ENCODE measurements around the gene CD82.

CD82 gene

DNA sequence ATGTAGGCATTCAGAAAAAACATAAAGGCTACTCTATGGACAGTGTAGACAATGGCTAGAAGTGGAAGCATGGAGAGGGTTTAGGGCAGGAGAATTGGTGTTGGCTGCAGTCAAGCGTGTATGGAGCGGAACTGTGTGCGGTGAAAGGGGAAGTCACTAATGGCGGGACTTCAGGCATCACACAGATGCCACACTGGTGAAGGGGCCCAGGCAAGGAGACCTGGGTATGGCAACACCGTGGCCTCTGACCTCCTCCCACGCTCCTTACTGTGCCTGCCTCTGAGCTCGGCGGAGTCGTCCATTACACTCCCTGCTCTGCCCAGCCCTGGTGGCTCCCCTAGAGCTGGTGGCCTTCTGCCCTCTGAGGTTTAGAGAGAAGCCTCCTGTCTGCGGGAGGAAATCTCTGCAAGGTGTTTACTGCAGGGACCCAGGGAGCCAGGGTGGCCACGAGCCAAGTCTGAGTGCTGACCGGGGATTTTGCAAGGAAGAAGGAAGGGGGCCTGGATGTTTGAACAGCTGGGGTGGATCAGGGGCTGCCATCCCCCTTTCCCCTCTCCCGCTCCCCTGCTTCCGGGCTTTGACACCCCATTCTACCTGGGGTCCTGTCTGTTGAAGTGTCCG, 86.2 kb downstream of the CD82 start:
- Histone ChIP-seq H3K79me2 (ENCODE audit: low read length) (no peaks in the 10 kb centered on the region), H3K27me3 (ENCODE audit: low read depth, low read length) (0 out of 2 replicates have a peak, but pooled peaks cover 12% of the 10 kb centered on the region), H3K36me3 (replicated peaks; ENCODE audit: low read depth, low read length) (no peaks in the 10 kb centered on the region), H2AFZ (ENCODE audit: low read depth, low read length) (peak overlapping the region; percentile 84; the same call in 1 of the 2 replicates), H3K9me3 (ENCODE audit: insufficient read depth, low read length) (0 out of 2 replicates have a peak, but pooled peaks cover 3% of the 10 kb centered on the region), H3K4me1 (ENCODE audit: low read length) (peaks cover 13% of the 10 kb centered on the region), H4K20me1 (ENCODE audit: insufficient read depth, low read length) (no peaks in the 10 kb centered on the region), H3K27ac (ENCODE audit: low read length) (no peak overlapping the region), H3K9ac (ENCODE audit: low read length) (no peak overlapping the region; the same call in 1 of the 2 replicates), H3K4me2 (ENCODE audit: low read length) (peak overlapping the region; percentile 65), H3K4me3 (ENCODE audit: low read length) (peak overlapping the region; percentile 35; the same call in 1 of the 2 replicates)
- no peak for TF ChIP-seq EZH2phosphoT487 (IDR thresholded peaks at IDR 0.05; ENCODE audit: low read depth)
- TF ChIP-seq, protein P1, sequence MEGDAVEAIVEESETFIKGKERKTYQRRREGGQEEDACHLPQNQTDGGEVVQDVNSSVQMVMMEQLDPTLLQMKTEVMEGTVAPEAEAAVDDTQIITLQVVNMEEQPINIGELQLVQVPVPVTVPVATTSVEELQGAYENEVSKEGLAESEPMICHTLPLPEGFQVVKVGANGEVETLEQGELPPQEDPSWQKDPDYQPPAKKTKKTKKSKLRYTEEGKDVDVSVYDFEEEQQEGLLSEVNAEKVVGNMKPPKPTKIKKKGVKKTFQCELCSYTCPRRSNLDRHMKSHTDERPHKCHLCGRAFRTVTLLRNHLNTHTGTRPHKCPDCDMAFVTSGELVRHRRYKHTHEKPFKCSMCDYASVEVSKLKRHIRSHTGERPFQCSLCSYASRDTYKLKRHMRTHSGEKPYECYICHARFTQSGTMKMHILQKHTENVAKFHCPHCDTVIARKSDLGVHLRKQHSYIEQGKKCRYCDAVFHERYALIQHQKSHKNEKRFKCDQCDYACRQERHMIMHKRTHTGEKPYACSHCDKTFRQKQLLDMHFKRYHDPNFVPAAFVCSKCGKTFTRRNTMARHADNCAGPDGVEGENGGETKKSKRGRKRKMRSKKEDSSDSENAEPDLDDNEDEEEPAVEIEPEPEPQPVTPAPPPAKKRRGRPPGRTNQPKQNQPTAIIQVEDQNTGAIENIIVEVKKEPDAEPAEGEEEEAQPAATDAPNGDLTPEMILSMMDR (IDR thresholded peaks at IDR 0.05; ENCODE audit: low read depth, low read length) = no peak

DNA sequence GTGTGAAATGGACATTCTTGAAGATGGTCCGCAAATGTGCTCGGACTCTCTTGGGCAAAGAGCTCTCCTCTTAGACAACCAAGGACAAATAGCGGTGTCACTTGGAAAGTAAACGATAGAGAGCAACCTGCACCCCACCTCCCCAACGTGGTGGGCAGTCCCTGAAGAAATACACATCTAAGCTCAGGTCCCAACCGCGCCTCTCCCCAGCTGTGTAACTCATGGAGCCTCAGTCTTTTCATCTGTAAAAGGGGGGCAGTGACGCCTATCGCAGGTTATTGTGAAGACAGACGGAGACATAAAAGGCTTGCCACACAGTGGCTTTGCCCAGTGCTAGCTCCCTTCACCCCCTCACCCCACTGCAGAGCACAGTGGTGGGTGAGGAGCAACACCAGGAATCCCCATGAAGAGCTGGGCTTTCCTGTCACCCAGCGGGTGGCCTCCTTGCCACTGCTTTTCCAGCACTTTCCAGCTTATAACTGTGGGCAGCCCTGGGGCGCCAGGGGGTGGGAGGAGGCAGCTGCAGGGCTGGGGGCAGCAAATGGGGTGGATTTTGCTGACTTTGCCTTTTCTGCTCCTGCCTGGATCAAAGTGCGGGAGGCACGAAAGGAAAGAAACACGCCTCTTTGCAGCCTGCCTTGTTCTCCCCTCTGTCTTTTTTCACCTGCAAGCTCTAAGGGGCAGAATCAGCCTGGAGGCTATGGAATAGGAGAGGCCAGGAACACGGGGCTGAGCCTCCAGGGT, 87.6 kb downstream of the CD82 start:
- H3K4me1 ChIP-seq (ENCODE audit: low read length) = peaks cover 13% of the 10 kb centered on the region

DNA sequence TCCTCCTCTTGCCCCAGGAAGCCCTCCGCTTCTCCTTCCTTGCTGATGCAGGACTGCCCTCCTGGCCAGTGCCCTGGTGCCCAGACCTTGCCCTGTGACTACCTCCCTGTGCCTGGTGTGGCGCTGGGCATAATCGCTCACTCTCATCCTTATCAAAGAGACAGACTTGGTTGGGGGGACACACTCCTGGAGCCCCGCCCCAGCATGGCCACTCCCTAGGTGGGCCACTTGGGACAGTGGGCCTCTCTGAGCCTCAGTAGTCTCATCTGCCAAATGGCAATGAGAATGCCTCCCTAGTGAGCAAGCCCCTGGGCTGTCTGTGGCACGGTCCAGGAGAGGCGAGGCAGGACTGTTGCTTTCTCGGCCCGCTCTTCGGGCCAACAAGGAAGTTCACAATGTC, 88.6 kb downstream of the CD82 start:
- Histone ChIP-seq H3K36me3 (replicated peaks; ENCODE audit: low read depth, low read length) (no peaks in the 10 kb centered on the region), H3K4me1 (ENCODE audit: low read length) (peaks cover 13% of the 10 kb centered on the region), H3K9ac (ENCODE audit: low read length) (no peak overlapping the region), H3K4me3 (ENCODE audit: low read length) (no peak overlapping the region), H2AFZ (ENCODE audit: low read depth, low read length) (no peak overlapping the region), H3K4me2 (ENCODE audit: low read length) (no peak overlapping the region), H3K27ac (ENCODE audit: low read length) (no peak overlapping the region), H3K79me2 (ENCODE audit: low read length) (no peaks in the 10 kb centered on the region), H3K27me3 (ENCODE audit: low read depth, low read length) (0 out of 2 replicates have a peak, but pooled peaks cover 5% of the 10 kb centered on the region), H4K20me1 (ENCODE audit: insufficient read depth, low read length) (no peaks in the 10 kb centered on the region), H3K9me3 (ENCODE audit: insufficient read depth, low read length) (no peaks in the 10 kb centered on the region)
- TF ChIP-seq EZH2phosphoT487 (IDR thresholded peaks at IDR 0.05; ENCODE audit: low read depth) = no peak
- TF ChIP-seq, protein P1 (IDR thresholded peaks at IDR 0.05; ENCODE audit: low read depth, low read length) = no peak

More for the DNA sequence above, 87.6 kb downstream of the CD82 start:
- Histone ChIP-seq H3K4me3 (ENCODE audit: low read length) (no peak overlapping the region), H3K27ac (ENCODE audit: low read length) (no peak overlapping the region), H3K36me3 (replicated peaks; ENCODE audit: low read depth, low read length) (no peaks in the 10 kb centered on the region), H3K9me3 (ENCODE audit: insufficient read depth, low read length) (no peaks in the 10 kb centered on the region), H3K27me3 (ENCODE audit: low read depth, low read length) (0 out of 2 replicates have a peak, but pooled peaks cover 6% of the 10 kb centered on the region), H3K4me2 (ENCODE audit: low read length) (no peak overlapping the region), H4K20me1 (ENCODE audit: insufficient read depth, low read length) (no peaks in the 10 kb centered on the region), H2AFZ (ENCODE audit: low read depth, low read length) (no peak overlapping the region), H3K9ac (ENCODE audit: low read length) (no peak overlapping the region), H3K79me2 (ENCODE audit: low read length) (no peaks in the 10 kb centered on the region)
- TF ChIP-seq, protein P1 (IDR thresholded peaks at IDR 0.05; ENCODE audit: low read depth, low read length) = no peak
- no peak for TF ChIP-seq EZH2phosphoT487 (IDR thresholded peaks at IDR 0.05; ENCODE audit: low read depth)

DNA sequence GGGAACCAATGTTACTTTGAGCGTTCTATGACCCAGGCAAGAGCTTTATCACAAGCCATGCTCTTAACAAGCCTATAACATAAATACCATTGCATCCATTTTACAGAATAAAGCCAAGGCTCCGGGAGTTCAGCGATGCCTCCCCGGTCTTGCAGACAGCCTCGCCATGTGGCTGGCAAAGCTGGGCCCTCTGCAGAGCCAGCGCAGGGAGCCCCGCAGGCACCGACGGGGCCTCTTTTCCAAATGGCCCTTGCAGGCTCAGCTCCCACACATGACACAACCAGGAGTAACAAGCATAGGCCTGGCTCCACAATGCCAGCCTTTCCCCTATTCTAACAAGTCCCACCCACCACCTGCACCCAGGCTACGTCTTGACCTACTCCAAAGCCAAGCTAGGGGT, 89.1 kb downstream of the CD82 start:
- Histone ChIP-seq H3K9me3 (ENCODE audit: insufficient read depth, low read length) (no peaks in the 10 kb centered on the region), H2AFZ (ENCODE audit: low read depth, low read length) (no peak overlapping the region), H4K20me1 (ENCODE audit: insufficient read depth, low read length) (no peaks in the 10 kb centered on the region), H3K4me3 (ENCODE audit: low read length) (no peak overlapping the region), H3K27ac (ENCODE audit: low read length) (no peak overlapping the region), H3K4me2 (ENCODE audit: low read length) (no peak overlapping the region), H3K36me3 (replicated peaks; ENCODE audit: low read depth, low read length) (no peaks in the 10 kb centered on the region), H3K27me3 (ENCODE audit: low read depth, low read length) (0 out of 2 replicates have a peak, but pooled peaks cover 3% of the 10 kb centered on the region), H3K9ac (ENCODE audit: low read length) (no peak overlapping the region), H3K79me2 (ENCODE audit: low read length) (no peaks in the 10 kb centered on the region), H3K4me1 (ENCODE audit: low read length) (peaks cover 13% of the 10 kb centered on the region)
- TF ChIP-seq, protein P1 (IDR thresholded peaks at IDR 0.05; ENCODE audit: low read depth, low read length) = no peak

All from OCI-LY3 (cell line).